NCI-H187 treated with DMSO at 0.1 percent for 48 hours (cell line): ENCODE measurements around the gene RRP12.
A peak's percentile ranks its signal among the peaks of the same experiment; 100 is the strongest.
"Not testable (repeated sequence)": the region's sequence is repeated elsewhere in the genome, so short reads cannot be mapped to it uniquely, and the experiment has no call there.

Experiments
- DNase-seq: peaks from one replicate; lab custom pipeline; 2025; lab: John Stamatoyannopoulos, UW

The RRP12 gene

GRCh38 chr10:97407952-97408248 is 6.8 kb upstream of the RRP12 start:
- DNase-seq, result no peak

DNA sequence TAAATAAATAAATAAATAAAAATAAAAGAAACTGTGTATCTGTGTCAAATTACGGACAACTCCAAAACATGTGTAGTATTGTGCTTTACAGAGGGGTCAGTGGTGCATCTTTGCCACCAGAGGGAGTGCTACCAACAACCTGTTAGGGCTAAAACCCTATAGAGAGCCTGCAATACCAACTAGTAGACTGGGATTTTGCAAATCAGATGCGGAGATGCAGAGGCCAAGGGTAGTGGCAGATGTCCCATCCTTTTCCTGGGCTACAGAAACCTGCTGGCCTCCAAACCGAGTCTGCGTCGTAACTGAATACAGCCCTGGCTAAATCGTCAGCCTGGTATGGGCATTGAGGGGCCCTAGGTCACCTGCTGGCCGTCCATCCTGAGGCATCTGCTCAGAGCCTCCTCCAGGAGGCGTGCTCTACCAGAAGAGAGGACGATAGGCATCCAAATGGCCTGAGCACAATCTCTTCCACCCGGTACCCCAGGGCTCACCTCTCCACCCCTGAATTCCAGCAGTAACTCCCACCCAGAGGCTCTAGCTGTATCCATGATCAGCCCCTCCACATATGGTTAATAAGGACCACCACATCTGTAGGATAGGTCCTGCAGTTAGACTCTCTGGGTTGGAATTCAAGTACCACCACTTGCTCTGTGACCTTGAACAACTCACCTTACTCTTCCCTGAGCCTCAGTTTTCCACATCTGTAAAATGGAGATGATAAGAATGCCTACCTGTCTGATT is 6.2 kb upstream of the RRP12 start:
- peak; percentile 43 for DNase-seq

DNA sequence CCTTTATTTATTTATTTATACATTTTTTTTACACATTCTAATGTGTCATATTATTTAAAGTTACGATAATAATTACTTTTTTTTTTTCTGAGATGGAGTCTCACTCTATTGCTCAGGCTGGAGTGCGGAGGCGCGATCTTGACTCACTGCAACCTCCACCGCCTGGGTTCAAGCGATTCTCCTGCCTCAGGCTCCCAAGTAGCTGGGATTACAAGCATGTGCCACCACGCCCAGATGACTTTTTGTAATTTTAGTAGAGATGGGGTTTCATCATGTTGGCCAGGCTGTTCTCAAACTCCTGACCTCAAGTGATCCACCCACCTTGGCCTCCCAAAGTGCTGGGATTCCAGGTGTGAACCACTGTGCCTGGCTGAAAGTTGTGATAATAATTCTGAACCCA is 5.3 kb upstream of the RRP12 start:
- DNase-seq, result not testable (repeated sequence)

DNA sequence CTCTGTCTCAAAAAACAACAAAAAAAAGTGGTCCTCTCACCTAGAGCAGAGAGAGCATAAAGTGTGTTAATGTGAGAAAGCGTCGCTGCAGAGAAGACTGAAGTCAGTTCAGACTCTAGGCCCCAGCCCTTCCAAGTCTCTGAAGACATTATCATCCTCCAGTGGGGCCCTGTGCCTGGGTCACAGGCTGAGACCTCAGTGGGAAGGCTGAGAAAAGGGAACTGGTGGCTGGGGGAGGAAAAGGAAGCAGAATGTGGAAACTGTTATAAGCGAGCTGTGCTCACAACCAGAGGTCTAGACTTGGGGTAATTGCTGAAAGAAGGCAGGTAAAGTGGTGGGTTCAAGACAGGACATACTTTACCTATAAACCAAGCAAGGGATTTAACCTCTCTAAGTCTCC is 4.9 kb upstream of the RRP12 start:
- no peak for DNase-seq

DNA sequence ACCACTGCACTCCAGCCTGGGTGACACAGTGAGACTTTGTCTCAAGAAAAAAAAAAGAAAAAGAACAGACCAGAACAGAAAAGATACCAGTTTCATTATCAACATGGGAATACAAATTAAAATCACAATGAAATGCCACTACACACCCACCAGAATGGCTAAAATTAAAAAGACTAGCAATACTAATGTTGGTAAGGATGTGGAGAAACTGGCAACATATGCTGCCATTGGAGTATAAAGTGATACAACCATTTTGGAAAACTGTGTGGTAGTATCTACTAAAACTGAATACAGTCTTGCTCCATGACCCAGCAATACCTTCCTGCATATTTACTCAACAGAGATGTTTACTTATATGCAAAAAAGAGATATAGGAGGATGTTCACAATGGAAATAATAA is 2.9 kb upstream of the RRP12 start:
- DNase-seq, result no peak

DNA sequence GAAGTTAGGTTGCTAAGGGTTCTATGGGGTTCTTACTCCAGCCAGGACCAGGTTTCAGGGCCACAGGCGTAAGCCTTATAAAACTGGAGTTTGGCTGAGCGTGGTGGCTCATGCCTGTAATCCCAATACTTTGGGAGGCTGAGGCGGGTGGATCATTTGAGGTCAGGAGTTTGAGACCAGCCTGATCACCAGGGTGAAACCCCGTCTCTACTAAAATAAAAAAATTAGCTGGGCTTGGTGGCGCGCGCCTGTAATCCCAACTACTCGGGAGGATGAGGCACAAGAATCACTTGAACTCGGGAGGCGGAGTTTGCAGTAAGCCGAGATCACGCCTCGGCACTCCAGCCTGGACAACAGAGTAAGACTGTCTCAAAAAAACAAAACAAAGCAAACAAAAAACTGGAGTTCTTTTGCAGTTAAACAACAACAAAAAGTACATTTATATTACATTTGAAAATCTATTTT is 347 bp upstream of the RRP12 start:
- no peak for DNase-seq

DNA sequence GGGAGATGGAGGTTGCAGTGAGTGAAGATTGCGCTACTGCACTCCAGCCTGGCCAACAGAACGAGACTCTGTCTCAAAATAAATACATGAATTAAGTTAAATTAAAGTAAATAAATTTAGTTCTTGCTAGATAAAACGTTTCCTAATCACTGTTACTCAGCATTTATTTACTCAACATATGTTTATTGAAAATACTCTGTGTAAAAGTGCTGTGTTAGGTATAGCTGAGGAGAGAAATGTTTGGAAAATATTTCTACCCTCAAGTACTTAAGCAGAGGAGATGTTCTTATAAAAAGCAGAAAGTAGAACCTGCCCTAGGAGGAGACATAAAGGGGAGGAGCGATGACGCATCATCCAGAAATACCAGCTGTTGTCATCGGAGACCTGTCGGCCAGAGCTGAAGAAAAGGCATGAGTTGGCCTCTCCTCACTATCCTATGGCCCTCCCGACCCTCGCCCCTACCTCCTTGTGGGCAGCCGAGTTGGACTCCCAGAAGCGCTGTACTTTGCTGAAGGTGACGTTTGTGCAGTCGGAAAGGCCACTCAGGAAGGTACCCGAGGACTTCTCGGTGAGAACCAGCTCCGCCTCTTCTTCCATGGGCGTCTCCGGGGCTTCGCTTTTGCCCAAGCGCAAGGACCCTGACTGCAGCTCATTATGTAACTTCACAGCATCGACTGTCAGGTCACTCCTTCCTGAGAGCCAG is 1.1 kb downstream of the RRP12 start:
- DNase-seq, result no peak

DNA sequence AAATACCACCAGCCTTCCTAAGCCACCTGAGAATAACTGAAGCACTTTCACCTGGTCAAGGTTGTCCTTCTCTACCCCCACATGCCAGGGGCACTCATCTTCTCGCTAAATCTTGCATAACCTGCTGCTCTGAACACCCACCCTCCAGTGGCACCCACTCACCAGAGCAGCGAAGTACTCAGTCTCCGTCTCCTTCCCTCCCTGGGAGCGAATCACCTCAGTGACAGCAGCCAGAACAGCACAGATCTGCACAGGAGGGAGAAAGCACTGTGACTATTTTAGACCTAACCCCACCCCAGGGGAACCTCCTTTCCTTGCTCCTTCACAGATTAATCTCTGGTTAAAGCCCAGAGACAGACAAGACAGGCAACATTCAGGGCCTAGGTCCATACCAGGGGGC is 5.1 kb downstream of the RRP12 start:
- DNase-seq, result no peak

DNA sequence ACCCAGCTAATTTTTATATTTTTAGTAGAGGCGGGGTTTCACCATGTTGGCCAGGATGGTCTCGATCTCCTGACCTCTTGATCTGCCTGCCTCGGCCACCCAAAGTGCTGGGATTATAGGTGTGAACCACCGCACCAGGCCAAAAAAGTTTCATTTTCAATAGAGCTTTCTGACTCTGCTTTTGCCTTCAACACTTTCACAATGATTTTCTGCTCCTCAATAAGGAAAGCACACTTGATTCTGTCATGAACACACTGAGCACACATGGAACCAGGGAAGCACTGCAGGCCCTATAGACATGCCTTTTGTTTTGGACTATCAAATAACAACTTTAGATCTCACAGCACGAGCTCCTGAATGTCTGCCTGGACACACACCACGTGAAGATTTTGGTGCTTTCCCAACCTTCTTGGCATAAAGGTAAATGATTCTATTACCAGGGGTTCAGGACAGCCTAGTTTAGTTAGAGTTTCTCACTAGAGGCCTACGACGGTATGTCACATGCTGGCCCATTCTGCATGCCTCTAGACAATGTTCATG is 8.0 kb downstream of the RRP12 start:
- DNase-seq, result no peak

DNA sequence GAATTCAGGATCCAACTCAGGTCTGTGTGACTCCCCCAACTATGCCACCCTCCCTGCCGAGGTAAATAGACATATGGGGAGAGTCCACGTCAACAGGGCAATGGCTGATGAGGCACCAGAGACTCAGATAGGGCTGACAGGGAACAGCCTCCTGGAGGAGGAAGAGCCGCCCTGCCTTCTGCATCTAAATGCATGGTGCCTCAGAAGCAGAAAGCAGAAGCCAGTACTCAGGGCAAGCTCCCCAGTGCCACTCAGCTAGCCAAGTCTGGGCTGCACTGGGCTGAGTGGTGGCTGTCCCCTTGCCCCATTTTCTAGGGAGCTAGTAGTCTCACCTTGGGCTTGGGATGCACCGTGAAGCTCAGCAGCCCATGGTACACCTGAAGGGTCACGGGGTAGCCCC is 11.0 kb downstream of the RRP12 start:
- DNase-seq, result no peak

GRCh38 chr10:97388152-97388551 is 13.0 kb downstream of the RRP12 start:
- no peak for DNase-seq

GRCh38 chr10:97385565-97385964 is 15.6 kb downstream of the RRP12 start:
- no peak for DNase-seq

DNA sequence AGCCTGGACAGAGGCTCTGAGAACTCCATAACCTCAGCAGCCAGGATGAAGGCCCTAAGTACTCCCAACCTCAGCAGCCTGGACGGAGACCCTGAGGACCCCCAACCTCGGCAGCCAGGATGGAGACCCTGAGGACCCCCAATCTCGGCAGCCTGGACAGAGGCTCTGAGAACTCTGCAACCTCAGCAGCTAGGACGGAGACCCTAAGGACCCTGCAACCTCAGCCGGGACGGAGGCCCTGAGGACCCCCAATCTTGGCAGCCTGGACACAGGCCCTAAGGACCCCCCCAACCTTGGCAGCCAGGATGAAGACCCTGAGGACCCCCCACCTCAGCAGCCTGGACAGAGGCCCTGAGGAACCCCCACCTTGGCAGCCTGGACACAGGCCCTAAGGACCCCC is 16.5 kb downstream of the RRP12 start:
- no peak for DNase-seq

GRCh38 chr10:97384156-97384555 is 17.0 kb downstream of the RRP12 start:
- no peak for DNase-seq

DNA sequence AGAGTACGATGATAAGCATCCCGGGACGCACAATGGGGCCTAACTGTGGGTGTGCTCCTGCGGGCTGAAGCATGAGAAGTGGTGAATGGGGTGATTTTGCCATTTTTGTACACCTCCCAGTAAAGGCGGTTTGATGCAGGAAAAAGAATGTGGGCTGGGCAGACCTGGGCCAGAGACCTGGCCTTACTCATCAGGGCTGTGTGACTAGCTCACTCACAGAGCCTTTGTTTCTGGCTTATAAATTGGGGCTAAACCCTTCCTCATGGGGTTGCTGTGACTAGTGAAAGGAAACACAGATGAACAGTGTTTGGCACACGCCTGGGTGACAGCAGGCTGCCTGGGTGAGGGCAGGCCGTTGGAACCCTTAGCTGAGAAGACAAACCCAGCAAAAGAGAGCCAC is 18.0 kb downstream of the RRP12 start:
- no peak for DNase-seq

- no peak for DNase-seq
Observed at GRCh38 chr10:97381626-97382025, 19.5 kb downstream of the RRP12 start.

GRCh38 chr10:97380516-97380915 is 20.6 kb downstream of the RRP12 start:
- DNase-seq, result no peak

DNA sequence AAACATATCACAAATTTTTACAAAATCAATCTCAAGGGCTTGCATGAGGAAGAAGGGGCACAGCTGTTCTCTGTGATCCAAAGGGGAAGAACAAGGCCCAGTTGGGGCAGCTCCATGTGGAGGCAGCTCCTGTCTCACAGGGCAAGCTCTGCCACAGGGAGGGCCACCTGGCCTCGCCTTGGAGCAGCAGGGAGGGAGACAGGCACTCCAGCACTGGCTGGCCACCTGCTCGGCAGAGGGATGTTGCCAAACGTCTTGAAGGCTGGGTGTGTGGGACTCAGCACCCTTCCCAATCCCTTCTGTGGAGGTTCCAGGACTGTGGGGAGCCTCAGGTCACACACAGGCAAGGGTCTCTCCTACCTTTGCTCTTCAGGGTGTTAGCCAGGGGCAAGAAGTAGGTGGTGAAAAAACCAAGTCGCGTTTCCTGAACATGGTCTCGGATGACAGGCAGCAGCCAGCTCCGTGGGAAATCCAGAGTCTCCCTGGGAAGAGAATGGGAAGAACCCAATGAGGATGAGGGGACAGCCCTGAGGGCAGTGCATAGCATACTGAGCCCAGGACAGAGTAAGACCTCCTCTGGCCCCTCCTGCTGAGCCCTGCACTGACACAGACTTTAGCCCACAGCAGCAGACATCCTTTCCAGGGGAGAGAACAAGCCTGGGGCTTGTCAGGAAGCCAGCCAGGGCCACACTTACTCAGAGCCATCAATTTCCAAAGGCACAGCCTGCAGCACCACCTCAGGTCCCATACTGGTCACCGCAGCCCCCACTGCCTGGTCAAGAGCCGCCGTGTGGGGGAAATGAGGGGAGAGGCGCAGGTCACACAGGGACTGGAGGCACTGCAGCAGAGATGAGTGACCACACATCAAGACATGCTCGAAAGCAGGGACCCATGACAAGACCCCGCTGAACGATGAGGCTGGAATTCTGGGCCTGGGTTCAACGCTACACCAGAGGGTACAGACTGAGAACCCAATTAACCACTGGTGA is 21.9 kb downstream of the RRP12 start:
- DNase-seq, result no peak

- no peak for DNase-seq
Observed at GRCh38 chr10:97376413-97376812, 24.7 kb downstream of the RRP12 start.

DNA sequence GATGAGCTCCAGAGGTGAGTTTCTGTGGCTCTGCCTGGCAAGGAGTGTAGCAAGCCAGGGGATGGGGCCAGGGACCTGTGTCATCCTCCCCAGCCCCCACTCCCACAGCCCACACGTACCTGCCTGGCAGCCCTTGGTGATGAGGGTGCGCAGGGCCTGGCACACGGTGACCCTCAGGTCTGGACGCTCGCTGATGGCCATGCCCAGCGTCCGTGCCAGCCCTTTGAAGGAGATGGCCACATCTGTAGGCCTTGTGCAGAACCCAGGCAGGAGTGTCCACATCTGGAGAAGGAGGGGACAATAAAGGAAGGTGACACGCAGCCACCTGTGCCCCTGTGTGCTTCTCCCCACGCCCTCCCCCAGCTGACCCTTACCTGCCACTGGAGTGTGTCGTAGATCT is 27.7 kb downstream of the RRP12 start:
- no peak for DNase-seq

DNA sequence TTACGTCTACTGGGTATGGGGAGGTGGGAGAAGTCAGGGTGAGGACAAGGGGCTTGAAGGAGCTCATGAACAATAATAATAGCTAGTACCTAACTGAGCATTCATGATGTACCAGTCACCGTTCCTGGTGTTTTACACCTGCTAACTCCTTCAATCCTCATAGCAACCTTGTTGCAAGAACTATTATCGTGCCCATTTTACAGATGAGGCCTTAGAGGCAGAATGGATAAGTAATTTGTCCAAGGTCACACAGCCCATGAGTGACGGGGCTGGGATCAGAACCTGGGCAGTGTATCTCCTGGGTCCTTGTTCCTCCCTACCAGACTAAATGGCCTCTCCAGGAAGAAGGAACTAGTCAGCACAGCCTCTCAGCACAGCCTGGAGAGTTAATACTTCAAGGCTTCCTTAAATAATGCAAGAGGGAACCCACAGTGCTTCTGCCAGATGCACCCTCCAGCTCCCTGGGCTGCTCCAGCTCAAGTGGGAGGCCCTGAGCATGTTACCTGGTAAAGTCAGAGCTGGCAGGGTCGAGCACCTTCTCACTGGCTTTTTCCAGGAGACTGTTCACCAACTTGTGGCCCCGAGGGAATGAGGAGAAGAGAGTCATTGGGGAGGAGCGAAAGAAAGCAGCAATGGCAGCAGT is 28.8 kb downstream of the RRP12 start:
- no peak for DNase-seq

DNA sequence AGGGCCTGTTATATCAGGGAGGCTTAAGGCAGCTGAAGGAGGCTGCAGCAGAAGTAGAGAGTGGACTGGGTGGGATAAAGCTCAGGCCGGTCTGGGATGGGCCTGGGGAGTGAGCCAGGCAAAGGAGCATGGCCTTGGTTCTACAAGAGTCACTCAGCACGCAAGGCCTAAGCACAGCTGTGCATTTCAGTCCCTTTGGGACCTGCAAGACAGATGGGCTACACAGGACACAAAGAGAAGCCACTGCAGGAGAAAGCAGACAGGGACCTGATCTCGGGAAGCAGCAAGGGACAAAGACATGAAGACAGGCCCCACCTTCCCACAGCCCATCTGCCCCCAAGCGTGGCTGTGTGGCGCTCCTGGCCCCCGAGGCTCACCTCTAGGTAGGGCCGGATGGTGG is 29.4 kb downstream of the RRP12 start:
- DNase-seq, result no peak
